ENCODE results near the gene NOP53. TPM values are rescaled to one million over a fixed set of nuclear protein-coding genes. Genes with fewer than 3 reads are reported as not detected.

The NOP53 gene
- total and polyA plus RNA-seq, 2 of the 13 experiments (the other 11 are each of a cell fraction or from before 2014, with no cell fraction given) = 53.9 to 141 TPM

DNA sequence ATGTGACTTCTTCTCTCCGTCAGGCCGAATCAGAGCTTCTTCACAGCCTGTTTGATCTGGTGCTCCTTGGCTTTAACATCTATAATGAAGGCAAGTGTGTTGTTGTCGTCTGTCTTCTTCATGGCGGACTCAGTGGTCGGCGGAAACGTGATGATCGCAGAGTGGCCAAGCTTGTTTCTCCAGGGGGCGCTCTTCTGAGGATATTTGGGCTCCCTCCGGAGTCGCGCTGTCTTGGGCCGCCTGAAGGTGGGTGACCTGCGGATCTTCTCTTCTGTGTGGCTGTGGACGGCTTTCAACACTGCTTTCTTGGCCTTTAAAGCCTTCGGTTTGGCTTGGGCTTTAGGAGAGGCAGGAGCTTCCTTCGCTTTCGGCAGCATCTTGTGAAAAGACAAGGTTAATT lies 49.2 kb downstream of the NOP53 start (continued):
- TF ChIP-seq, protein P1, sequence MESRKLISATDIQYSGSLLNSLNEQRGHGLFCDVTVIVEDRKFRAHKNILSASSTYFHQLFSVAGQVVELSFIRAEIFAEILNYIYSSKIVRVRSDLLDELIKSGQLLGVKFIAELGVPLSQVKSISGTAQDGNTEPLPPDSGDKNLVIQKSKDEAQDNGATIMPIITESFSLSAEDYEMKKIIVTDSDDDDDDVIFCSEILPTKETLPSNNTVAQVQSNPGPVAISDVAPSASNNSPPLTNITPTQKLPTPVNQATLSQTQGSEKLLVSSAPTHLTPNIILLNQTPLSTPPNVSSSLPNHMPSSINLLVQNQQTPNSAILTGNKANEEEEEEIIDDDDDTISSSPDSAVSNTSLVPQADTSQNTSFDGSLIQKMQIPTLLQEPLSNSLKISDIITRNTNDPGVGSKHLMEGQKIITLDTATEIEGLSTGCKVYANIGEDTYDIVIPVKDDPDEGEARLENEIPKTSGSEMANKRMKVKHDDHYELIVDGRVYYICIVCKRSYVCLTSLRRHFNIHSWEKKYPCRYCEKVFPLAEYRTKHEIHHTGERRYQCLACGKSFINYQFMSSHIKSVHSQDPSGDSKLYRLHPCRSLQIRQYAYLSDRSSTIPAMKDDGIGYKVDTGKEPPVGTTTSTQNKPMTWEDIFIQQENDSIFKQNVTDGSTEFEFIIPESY (CRISPR knock-in tag; IDR thresholded peaks at IDR 0.05) = peak; percentile 91
- no peak for TF ChIP-seq ESRRA (CRISPR knock-in tag; IDR thresholded peaks at IDR 0.05; ENCODE audit: low read depth)
- TF ChIP-seq GATA4 (IDR thresholded peaks at IDR 0.05; ENCODE audit: borderline replicate concordance, low read depth) = no peak
- no peak for TF ChIP-seq ZEB1 (IDR thresholded peaks at IDR 0.05; ENCODE audit: insufficient replicate concordance, low read depth)
- no peak for TF ChIP-seq KMT2A (CRISPR knock-in tag; IDR thresholded peaks at IDR 0.05)
- no peak for TF ChIP-seq GATAD2A (CRISPR knock-in tag; IDR thresholded peaks at IDR 0.05)

DNA sequence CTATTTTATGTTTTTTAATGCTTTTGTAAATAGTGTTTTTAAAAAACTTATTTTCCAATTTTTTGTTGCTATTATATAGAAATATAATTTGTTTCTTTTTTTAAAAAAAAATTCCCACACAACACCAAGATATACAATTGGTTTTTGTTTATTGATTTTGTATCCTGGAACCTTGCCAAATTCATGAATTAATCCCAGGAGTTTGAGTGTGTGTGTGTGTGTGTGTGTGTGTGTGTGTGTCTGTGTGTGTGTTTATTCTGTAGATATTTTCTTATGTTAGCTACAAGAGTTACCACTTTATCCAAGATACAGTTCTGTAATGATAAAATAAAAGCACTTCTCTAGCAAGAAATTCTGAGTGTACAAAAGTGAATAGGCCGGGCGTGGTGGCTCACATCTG lies 51.4 kb downstream of the NOP53 start:
- H3K27me3 ChIP-seq (ENCODE audit: control insufficient read depth in 1 of 2, insufficient read depth in 2 of 2, low read length in 2 of 2) = peaks cover 0 to 13% of the 10 kb centered on the region in 2 experiments; a peak in 2 of 5 replicates
- in situ Hi-C loops (cut with HindIII; ENCODE audit: extremely low pct_ligation_motif_present, low pct_unique_long_range_greater_than_20kb) (no loop called here), intact Hi-C loops (cut with micrococcal nuclease; ENCODE audit: unreplicated experiment) (no loop called here)
- no peak for TF ChIP-seq ZNF614 (CRISPR knock-in tag; IDR thresholded peaks at IDR 0.05; ENCODE audit: borderline replicate concordance)
- no peak for TF ChIP-seq ZNF891 (CRISPR knock-in tag; IDR thresholded peaks at IDR 0.05)
- TF ChIP-seq, protein P2, sequence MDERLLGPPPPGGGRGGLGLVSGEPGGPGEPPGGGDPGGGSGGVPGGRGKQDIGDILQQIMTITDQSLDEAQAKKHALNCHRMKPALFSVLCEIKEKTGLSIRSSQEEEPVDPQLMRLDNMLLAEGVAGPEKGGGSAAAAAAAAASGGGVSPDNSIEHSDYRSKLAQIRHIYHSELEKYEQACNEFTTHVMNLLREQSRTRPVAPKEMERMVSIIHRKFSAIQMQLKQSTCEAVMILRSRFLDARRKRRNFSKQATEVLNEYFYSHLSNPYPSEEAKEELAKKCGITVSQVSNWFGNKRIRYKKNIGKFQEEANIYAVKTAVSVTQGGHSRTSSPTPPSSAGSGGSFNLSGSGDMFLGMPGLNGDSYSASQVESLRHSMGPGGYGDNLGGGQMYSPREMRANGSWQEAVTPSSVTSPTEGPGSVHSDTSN (CRISPR knock-in tag; IDR thresholded peaks at IDR 0.05) = no peak
- TF ChIP-seq, protein P3, sequence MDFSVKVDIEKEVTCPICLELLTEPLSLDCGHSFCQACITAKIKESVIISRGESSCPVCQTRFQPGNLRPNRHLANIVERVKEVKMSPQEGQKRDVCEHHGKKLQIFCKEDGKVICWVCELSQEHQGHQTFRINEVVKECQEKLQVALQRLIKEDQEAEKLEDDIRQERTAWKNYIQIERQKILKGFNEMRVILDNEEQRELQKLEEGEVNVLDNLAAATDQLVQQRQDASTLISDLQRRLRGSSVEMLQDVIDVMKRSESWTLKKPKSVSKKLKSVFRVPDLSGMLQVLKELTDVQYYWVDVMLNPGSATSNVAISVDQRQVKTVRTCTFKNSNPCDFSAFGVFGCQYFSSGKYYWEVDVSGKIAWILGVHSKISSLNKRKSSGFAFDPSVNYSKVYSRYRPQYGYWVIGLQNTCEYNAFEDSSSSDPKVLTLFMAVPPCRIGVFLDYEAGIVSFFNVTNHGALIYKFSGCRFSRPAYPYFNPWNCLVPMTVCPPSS (IDR thresholded peaks at IDR 0.05) = no peak
- no peak for TF ChIP-seq SKI (IDR thresholded peaks at IDR 0.05; ENCODE audit: partially characterized antibody)
- no peak for TF ChIP-seq TCF12 (IDR thresholded peaks at IDR 0.05)
- no peak for TF ChIP-seq TCF12 (CRISPR knock-in tag; IDR thresholded peaks at IDR 0.05)
- TF ChIP-seq PAX8 (CRISPR knock-in tag; IDR thresholded peaks at IDR 0.05; ENCODE audit: borderline replicate concordance) = no peak
- TF ChIP-seq NR2F6 (IDR thresholded peaks at IDR 0.05) = no peak
- no peak for TF ChIP-seq NR2F6 (CRISPR knock-in tag; IDR thresholded peaks at IDR 0.05)
- H3K9me3 ChIP-seq (ENCODE audit: low read length) = no peaks in the 10 kb centered on the region
- H3K4me2 ChIP-seq (ENCODE audit: low read depth, low read length) = no peak overlapping the region
- no peak overlapping the region for H3K27ac ChIP-seq (ENCODE audit: extremely low read length, insufficient read depth, low read length)
- no peaks in the 10 kb centered on the region for H4K20me1 ChIP-seq (ENCODE audit: insufficient read depth, low read length)
- BruUV-seq (replicated peaks) = no TSS peak
- 33% methylated on average over 2 of the region's 2 CpGs for WGBS (ENCODE audit: low lambda C conversion rate)
- no peak overlapping the region for H3K4me3 ChIP-seq (replicated peaks in 1 of 3; ENCODE audit: insufficient read depth in 1 of 3, low read depth in 2 of 3, low read length in 3 of 3)
- ChIA-PET POLR2A (no interaction called here), CTCF (ENCODE audit: low intra/inter-chr PET ratio, low total read pairs) (no interaction called here)
- ATAC-seq = no peak
- no peaks in the 10 kb centered on the region for H3K36me3 ChIP-seq (replicated peaks in 1 of 2; ENCODE audit: control insufficient read depth in 1 of 2, insufficient read depth in 2 of 2, low read length in 2 of 2)
- no peak for DNase-seq (ENCODE audit: low spot score)
- no peak for FAIRE-seq
- no peak overlapping the region for H3K9ac ChIP-seq (ENCODE audit: insufficient read depth, low read depth, low read length)
- no peaks in the 10 kb centered on the region for H3K79me2 ChIP-seq (ENCODE audit: insufficient read depth, low read length)
- H3K4me1 ChIP-seq (ENCODE audit: insufficient read depth, low read length) = no peaks in the 10 kb centered on the region
- H2AFZ ChIP-seq (ENCODE audit: low read length) = no peak overlapping the region
